Stimulated activated naive CD8-positive, alpha-beta T cell treated with anti-CD3 and anti-CD28 coated beads, Interleukin-15, Interleukin-2, amounts not matched to agents 100 ng/mL and 50 ng/mL, for 24 hours (primary cell): ENCODE data around the gene DPH1.
A peak's percentile ranks its signal among the peaks of the same experiment; 100 is the strongest.

Experiments used
- H3K27ac Mint-ChIP-seq: one replicate; pipeline ENCODE4 v1.8.0; 2021; ENCODE audit warnings: mild to moderate bottlenecking, mixed read lengths
- H3K27me3 Mint-ChIP-seq: one replicate; pipeline ENCODE4 v1.8.0; 2021; ENCODE audit warnings: mixed read lengths
- H3K36me3 Mint-ChIP-seq: one replicate; pipeline ENCODE4 v1.8.0; 2021; ENCODE audit warnings: low read depth, mixed read lengths
- H3K4me1 Mint-ChIP-seq: one replicate; pipeline ENCODE4 v1.8.0; 2021; ENCODE audit warnings: low read depth, mixed read lengths
- H3K4me3 Mint-ChIP-seq: one replicate; pipeline ENCODE4 v1.8.0; 2021; ENCODE audit warnings: mild to moderate bottlenecking, mixed read lengths
- H3K9me3 Mint-ChIP-seq: one replicate; pipeline ENCODE4 v1.8.0; 2021; ENCODE audit warnings: mixed read lengths

DPH1 gene

GRCh38 chr17:2082003-2082781 lies 52.2 kb downstream of the DPH1 start:
- H3K4me1 Mint-ChIP-seq: peaks cover 23% of the 10 kb centered on the region

GRCh38 chr17:2083613-2084035 lies 53.7 kb downstream of the DPH1 start:
- Mint-ChIP-seq H3K27me3 (no peaks in the 10 kb centered on the region), H3K9me3 (no peaks in the 10 kb centered on the region), H3K27ac (no peak overlapping the region), H3K36me3 (peaks cover 58% of the 10 kb centered on the region), H3K4me3 (no peak overlapping the region), H3K4me1 (peaks cover 38% of the 10 kb centered on the region)

More at GRCh38 chr17:2082003-2082781, 52.2 kb downstream of the DPH1 start:
- H3K36me3 Mint-ChIP-seq: peaks cover 61% of the 10 kb centered on the region
- no peaks in the 10 kb centered on the region for H3K27me3 Mint-ChIP-seq
- no peak overlapping the region for H3K4me3 Mint-ChIP-seq
- no peaks in the 10 kb centered on the region for H3K9me3 Mint-ChIP-seq
- H3K27ac Mint-ChIP-seq: no peak overlapping the region

- Mint-ChIP-seq H3K4me3 (no peak overlapping the region), H3K4me1 (peaks cover 43% of the 10 kb centered on the region), H3K27me3 (no peaks in the 10 kb centered on the region), H3K27ac (no peak overlapping the region), H3K9me3 (no peaks in the 10 kb centered on the region), H3K36me3 (peaks cover 54% of the 10 kb centered on the region)
These were observed 54.2 kb downstream of the DPH1 start for GRCh38 chr17:2084036-2084765.

- Mint-ChIP-seq H3K9me3 (no peaks in the 10 kb centered on the region), H3K36me3 (peaks cover 46% of the 10 kb centered on the region), H3K27ac (no peak overlapping the region), H3K27me3 (no peaks in the 10 kb centered on the region), H3K4me3 (no peak overlapping the region), H3K4me1 (peaks cover 51% of the 10 kb centered on the region)
These were observed 55.1 kb downstream of the DPH1 start for GRCh38 chr17:2084766-2085647.

GRCh38 chr17:2085648-2085949 lies 55.6 kb downstream of the DPH1 start:
- Mint-ChIP-seq H3K4me1 (peaks cover 57% of the 10 kb centered on the region), H3K27me3 (no peaks in the 10 kb centered on the region), H3K27ac (no peak overlapping the region), H3K4me3 (no peak overlapping the region), H3K36me3 (peaks cover 42% of the 10 kb centered on the region), H3K9me3 (no peaks in the 10 kb centered on the region)

- H3K27me3 Mint-ChIP-seq: no peaks in the 10 kb centered on the region
- peaks cover 64% of the 10 kb centered on the region for H3K4me1 Mint-ChIP-seq
- H3K9me3 Mint-ChIP-seq: no peaks in the 10 kb centered on the region
- H3K27ac Mint-ChIP-seq: no peak overlapping the region
- peaks cover 42% of the 10 kb centered on the region for H3K36me3 Mint-ChIP-seq
- no peak overlapping the region for H3K4me3 Mint-ChIP-seq
These were observed 56.4 kb downstream of the DPH1 start for GRCh38 chr17:2086306-2086705.

- peak overlapping the region; percentile 82 for H3K27ac Mint-ChIP-seq
- no peaks in the 10 kb centered on the region for H3K9me3 Mint-ChIP-seq
- H3K4me1 Mint-ChIP-seq: peaks cover 65% of the 10 kb centered on the region
- no peaks in the 10 kb centered on the region for H3K27me3 Mint-ChIP-seq
- peak overlapping the region; percentile 71 for H3K4me3 Mint-ChIP-seq
- peaks cover 40% of the 10 kb centered on the region for H3K36me3 Mint-ChIP-seq
These were observed 57.8 kb downstream of the DPH1 start for GRCh38 chr17:2087597-2088211.

GRCh38 chr17:2089021-2089422 lies 59.1 kb downstream of the DPH1 start:
- H3K36me3 Mint-ChIP-seq: peaks cover 32% of the 10 kb centered on the region
- no peaks in the 10 kb centered on the region for H3K9me3 Mint-ChIP-seq
- H3K4me1 Mint-ChIP-seq: peaks cover 65% of the 10 kb centered on the region
- no peaks in the 10 kb centered on the region for H3K27me3 Mint-ChIP-seq
- H3K4me3 Mint-ChIP-seq: peak overlapping the region; percentile 83
- peak overlapping the region; percentile 92 for H3K27ac Mint-ChIP-seq

- H3K4me3 Mint-ChIP-seq: peak overlapping the region; percentile 83
- H3K36me3 Mint-ChIP-seq: peaks cover 23% of the 10 kb centered on the region
- H3K9me3 Mint-ChIP-seq: no peaks in the 10 kb centered on the region
- peaks cover 65% of the 10 kb centered on the region for H3K4me1 Mint-ChIP-seq
- H3K27ac Mint-ChIP-seq: peak overlapping the region; percentile 92
- H3K27me3 Mint-ChIP-seq: no peaks in the 10 kb centered on the region
These were observed 60.3 kb downstream of the DPH1 start for GRCh38 chr17:2090210-2090641.

GRCh38 chr17:2090804-2091534 lies 61.0 kb downstream of the DPH1 start:
- peaks cover 17% of the 10 kb centered on the region for H3K36me3 Mint-ChIP-seq
- H3K4me3 Mint-ChIP-seq: no peak overlapping the region
- peaks cover 61% of the 10 kb centered on the region for H3K4me1 Mint-ChIP-seq
- H3K27me3 Mint-ChIP-seq: no peaks in the 10 kb centered on the region
- H3K9me3 Mint-ChIP-seq: no peaks in the 10 kb centered on the region
- H3K27ac Mint-ChIP-seq: no peak overlapping the region

- no peaks in the 10 kb centered on the region for H3K9me3 Mint-ChIP-seq
- H3K27me3 Mint-ChIP-seq: no peaks in the 10 kb centered on the region
- H3K36me3 Mint-ChIP-seq: peaks cover 17% of the 10 kb centered on the region
- H3K4me1 Mint-ChIP-seq: peaks cover 48% of the 10 kb centered on the region
- no peak overlapping the region for H3K27ac Mint-ChIP-seq
- H3K4me3 Mint-ChIP-seq: no peak overlapping the region
These were observed 62.3 kb downstream of the DPH1 start for GRCh38 chr17:2092253-2092652.

- Mint-ChIP-seq H3K27me3 (no peaks in the 10 kb centered on the region), H3K9me3 (no peaks in the 10 kb centered on the region), H3K4me1 (peaks cover 37% of the 10 kb centered on the region), H3K27ac (peak overlapping the region; percentile 26), H3K36me3 (peaks cover 12% of the 10 kb centered on the region), H3K4me3 (no peak overlapping the region)
These were observed 63.4 kb downstream of the DPH1 start for GRCh38 chr17:2093349-2093748.
